Lower leg skin (tissue), 4 donors: ENCODE data around the gene ZNF512B. TPM values are rescaled to one million over a fixed set of nuclear protein-coding genes. Genes with fewer than 3 reads are reported as not detected.
"Not testable (repeated sequence)": the region's sequence is repeated elsewhere in the genome, so short reads cannot be mapped to it uniquely, and the experiment has no call there.

Experiments
- DNase-seq, 2 donors: peaks; one replicate each; pipeline ENCODE4 v3.0.0-alpha.2; 2019; ENCODE audit warnings: low spot score in 2 of 2
- H3K4me3 ChIP-seq: fragments of 200-600 bp; sonication (generic); 2 replicates; pipeline ENCODE4 v1.5.1; 2017; ENCODE audit warnings: mild to moderate bottlenecking, low read depth; ENCODE audit not compliant: poor library complexity, severe bottlenecking
- POLR2A ChIP-seq, 2 donors: fragments of 450-650 bp; IDR thresholded peaks; one replicate each; pipeline ENCODE4 v1.6.1; 2016 to 2017; ENCODE audit warnings: antibody characterized with exemption in 2 of 2, mild to moderate bottlenecking in 1 of 2, moderate library complexity in 1 of 2
- WGBS, 2 donors: methylation state at CpG; one replicate each; pipeline ENCODE4 v1.1.5; 2018; 5-methylcytosine and 5-hydroxymethylcytosine counted together
- intact Hi-C: fragments of 100-400 bp; cut with DNase I; formaldehyde crosslinking; loops from one replicate; pipeline ENCODE4 v1.15.0; 2023; ENCODE audit warnings: low total_unique reads
- microRNA counts, 2 donors: library from miRNA; unstranded; fragments of <30 nt; microRNA quantifications; one replicate each; lab custom pipeline; 2016
- microRNA-seq, 2 donors: library from miRNA; unstranded; fragments of <30 nt; microRNA quantifications; one replicate each; pipeline ENCODE4, GENCODE V29; 2016; ENCODE audit warnings: borderline replicate concordance in 2 of 2, borderline number of aligned reads in 1 of 2
- total RNA-seq, 4 donors: library from RNA; depleted of rRNA; stranded (reverse); fragments of >200 nt; gene quantifications; one replicate each; pipeline ENCODE4 v1.1.0, GENCODE V29; 2016
- TF ChIP-seq, protein P1 (sequence below), 3 donors: fragments of 450-650 bp; IDR thresholded peaks; one replicate each; pipeline ENCODE4 v1.5.1; 2016; ENCODE audit warnings: antibody characterized with exemption in 3 of 3, mild to moderate bottlenecking in 3 of 3, moderate library complexity in 2 of 3

The ZNF512B gene
- total RNA-seq, 4 donors from 2014 or later = 15.3 to 19.8 (median 16.7) TPM

DNA sequence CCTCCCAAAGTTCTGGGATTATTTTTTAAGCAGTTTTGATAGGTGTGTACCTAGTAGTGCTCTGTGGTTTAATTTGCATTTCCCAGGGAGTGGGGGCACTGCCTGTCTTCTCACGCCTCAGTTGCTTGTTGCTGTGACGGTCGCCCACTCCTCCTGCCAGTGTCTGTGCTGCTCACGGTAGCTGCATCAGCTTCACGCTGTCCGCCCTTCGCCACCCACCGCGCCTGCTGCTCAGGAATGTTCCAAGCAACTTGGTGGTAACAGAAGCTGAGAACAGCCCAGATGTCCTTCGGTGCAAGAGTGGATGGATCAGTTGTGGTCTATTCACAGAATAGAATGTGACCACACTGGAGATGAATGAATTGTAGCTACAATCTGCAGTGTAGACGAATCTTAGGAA is 51.9 kb downstream of the ZNF512B start:
- no peak overlapping the region for H3K4me3 ChIP-seq
- intact Hi-C loops = no loop called here
- whole genome bisulfite sequencing, 2 donors = 95% methylated on average over 11 of the region's 11 CpGs

DNA sequence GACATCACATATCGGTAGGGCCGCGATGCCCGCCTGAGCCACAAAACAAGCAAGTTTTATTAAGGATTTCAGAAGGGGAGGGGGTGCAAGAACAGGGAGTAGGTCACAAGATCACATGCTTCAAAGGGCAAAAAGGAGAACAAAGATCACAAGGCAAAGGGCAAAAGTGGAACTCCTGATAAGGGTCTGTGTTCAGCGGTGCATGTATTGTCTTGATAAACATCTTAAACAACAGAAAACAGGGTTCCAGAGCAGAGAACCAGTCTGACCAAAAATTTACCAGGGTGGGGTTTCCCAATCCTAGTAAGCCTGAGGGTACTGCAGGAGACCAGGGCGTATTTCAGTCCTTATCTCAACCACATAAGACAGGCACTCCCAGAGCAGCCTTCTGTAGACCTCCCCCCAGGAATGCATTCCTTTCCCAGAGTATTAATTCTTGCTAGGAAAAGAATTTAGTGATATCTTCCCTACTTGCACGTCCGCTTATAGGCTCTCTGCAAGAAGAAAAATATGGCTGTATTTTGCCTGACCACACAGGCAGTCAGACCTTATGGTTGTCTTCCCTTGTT is 53.3 kb downstream of the ZNF512B start:
- WGBS, 2 donors = 85 to 91% methylated on average over 8 of the region's 8 CpGs
- H3K4me3 ChIP-seq, DNase-seq, intact Hi-C loops: not testable (repeated sequence)

More for the DNA sequence above, 51.9 kb downstream of the ZNF512B start:
- no peak for DNase-seq
- TF ChIP-seq POLR2A (IDR thresholded peaks at IDR 0.05) = no peak

DNA sequence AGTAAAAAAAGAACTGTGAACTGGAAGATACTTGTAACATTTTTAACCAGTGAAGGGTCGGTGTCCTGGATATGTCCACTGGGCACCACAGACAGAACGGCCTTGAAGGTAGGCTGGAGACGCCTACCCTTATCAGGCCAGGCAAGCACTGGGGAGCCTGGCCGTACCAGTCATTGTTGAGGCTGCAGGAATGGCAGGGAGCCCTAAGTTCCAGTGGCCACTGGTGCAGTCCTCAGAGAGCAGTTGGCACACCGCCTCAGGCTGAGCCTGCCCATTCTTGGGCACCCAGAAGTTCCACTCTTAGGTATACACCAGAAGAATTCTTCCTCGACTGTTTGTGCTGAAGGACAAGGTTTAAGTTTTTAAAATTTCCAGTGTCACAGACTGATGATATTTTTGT is 54.3 kb downstream of the ZNF512B start:
- intact Hi-C loops = no loop called here
- no peak overlapping the region for H3K4me3 ChIP-seq
- WGBS, 2 donors = 92 to 93% methylated on average over 6 of the region's 6 CpGs
- no peak for DNase-seq
- no peak for TF ChIP-seq POLR2A (IDR thresholded peaks at IDR 0.05)
- TF ChIP-seq, protein P1, sequence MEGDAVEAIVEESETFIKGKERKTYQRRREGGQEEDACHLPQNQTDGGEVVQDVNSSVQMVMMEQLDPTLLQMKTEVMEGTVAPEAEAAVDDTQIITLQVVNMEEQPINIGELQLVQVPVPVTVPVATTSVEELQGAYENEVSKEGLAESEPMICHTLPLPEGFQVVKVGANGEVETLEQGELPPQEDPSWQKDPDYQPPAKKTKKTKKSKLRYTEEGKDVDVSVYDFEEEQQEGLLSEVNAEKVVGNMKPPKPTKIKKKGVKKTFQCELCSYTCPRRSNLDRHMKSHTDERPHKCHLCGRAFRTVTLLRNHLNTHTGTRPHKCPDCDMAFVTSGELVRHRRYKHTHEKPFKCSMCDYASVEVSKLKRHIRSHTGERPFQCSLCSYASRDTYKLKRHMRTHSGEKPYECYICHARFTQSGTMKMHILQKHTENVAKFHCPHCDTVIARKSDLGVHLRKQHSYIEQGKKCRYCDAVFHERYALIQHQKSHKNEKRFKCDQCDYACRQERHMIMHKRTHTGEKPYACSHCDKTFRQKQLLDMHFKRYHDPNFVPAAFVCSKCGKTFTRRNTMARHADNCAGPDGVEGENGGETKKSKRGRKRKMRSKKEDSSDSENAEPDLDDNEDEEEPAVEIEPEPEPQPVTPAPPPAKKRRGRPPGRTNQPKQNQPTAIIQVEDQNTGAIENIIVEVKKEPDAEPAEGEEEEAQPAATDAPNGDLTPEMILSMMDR (IDR thresholded peaks at IDR 0.05) = no peak

DNA sequence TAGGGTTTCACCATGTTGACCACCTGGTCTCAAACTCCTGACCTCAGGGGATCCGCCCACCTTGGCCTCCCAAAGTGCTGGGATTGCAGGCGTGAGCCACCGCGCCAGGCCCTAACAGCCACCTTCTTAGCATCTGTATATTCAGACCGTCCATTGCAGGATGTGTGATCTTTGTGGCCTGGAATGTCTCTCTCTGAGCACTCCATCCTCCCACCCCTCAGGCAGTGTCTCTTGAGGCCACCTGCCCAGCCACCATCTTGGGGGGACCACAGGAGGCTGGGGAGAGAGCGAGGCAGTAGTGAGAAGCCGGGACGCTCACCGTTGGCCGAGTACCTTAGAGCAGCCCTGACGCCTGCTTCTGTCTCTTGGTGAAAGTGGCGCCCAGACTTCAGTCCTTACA is 56.0 kb downstream of the ZNF512B start:
- H3K4me3 ChIP-seq = no peak overlapping the region
- intact Hi-C loops = no loop called here
- no peak for DNase-seq
- 96% methylated on average over 12 of the region's 12 CpGs for WGBS, 2 donors
- TF ChIP-seq, protein P1 (IDR thresholded peaks at IDR 0.05) = no peak
- no peak for TF ChIP-seq POLR2A (IDR thresholded peaks at IDR 0.05)

DNA sequence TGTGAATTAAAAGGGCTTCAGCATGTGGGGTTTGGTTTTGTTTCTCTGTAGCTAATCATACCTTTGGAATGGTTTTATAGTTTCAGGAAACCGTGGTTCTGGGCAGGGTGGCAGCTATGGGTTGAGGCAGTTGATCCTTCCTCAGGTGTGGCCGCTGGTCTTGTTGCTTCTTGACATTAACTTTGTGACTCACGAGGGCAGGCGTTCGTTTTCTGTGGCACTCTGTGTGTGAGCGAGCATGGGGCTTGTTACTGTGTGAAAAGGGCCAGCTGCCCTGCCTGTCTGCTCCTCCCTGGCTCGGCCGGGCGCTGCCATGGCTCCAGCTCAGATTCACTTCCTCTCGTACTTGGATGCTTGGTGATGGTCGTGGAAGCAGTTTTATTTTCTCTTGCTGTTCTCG is 58.6 kb downstream of the ZNF512B start:
- intact Hi-C loops = no loop called here
- TF ChIP-seq, protein P1 (IDR thresholded peaks at IDR 0.05) = no peak
- no peak for TF ChIP-seq POLR2A (IDR thresholded peaks at IDR 0.05)
- no peak for DNase-seq
- no peak overlapping the region for H3K4me3 ChIP-seq
- WGBS, 2 donors = 19 to 29% methylated on average over 12 of the region's 12 CpGs

DNA sequence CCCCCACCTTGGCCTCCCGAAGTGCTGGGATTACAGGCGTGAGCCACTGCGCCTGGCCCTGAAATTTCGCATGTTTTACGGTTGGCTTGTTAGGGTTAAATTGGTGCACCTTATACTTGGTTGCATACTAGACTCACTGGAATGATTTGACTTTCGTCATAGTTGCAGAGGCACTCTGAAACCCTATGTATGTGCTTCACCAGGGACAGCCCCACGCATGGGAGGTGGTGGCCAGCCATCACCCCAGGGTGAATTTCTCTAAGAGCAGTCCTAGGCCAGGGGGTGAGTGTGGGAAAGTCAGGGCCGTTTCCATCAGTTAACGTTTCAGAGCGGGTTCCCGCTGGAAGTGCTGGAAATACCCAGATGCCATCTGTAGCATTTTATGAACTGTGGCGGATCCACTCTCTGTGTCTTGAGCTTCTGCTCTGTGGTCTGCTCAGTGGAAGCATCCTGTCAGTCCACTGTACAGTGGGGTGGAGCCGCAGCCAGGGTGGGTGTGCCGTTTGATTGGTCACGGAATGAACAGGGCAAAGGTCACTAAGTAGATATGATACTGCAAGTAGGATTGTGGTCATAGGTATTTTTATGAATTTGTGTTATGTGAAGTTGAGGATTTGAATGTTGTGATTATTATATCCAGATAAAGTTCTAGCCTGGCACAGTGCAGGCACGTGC is 61.6 kb downstream of the ZNF512B start:
- TF ChIP-seq POLR2A (IDR thresholded peaks at IDR 0.05) = no peak
- TF ChIP-seq, protein P1 (IDR thresholded peaks at IDR 0.05) = no peak
- H3K4me3 ChIP-seq = no peak overlapping the region
- intact Hi-C loops = no loop called here
- 74 to 76% methylated on average over 16 of the region's 16 CpGs for WGBS, 2 donors
- DNase-seq = no peak

MicroRNAs within 50 kb of the gene (microRNA counts, 767-probe panel; counts per million panel counts)
- 0 to 358 counts per million in 2 donors for microRNA hsa-miR-1914-5p (lab: Ali Mortazavi, UCI)
- microRNA hsa-miR-647 (lab: Ali Mortazavi, UCI) = 0 to 358 counts per million in 2 donors
- 0 to 358 counts per million in 2 donors for microRNA hsa-miR-941 (lab: Ali Mortazavi, UCI)

Small RNA genes lying within 50 kb of the gene (microRNA-seq; reads per million reads assigned to microRNA genes)
- gene MIR1914 (0 to 0.68 reads per million in 2 donors), gene MIR647 (0 reads per million in 2 donors), gene MIR941-1 (0 reads per million in 2 donors), gene MIR941-2 (0 reads per million in 2 donors), gene MIR941-3 (0 reads per million in 2 donors), gene MIR941-4 (0 reads per million in 2 donors), gene MIR941-5 (0 reads per million in 2 donors)

Other genes with a start within 250 kb of the ZNF512B start
- 10 to 100 TPM; 17.8 to 26.3 (median 21.8) TPM for gene LIME1, start 233.3 kb downstream of the ZNF512B start, total RNA-seq
- 100 to 1,000 TPM in 2 of 4 donors, 10 to 100 TPM in 2; 79.9 to 127 (median 96.2) TPM for gene SLC2A4RG, start 230.2 kb downstream of the ZNF512B start, total RNA-seq
- gene ZBTB46, start 138.7 kb downstream of the ZNF512B start, total RNA-seq = 1 to 10 TPM; 1.2 to 6.7 (median 5.7) TPM
- not detected for gene ABHD16B, start 108.4 kb downstream of the ZNF512B start, total RNA-seq
- gene TPD52L2, start 104.7 kb downstream of the ZNF512B start, total RNA-seq = 100 to 1,000 TPM in 2 of 4 donors, 10 to 100 TPM in 2; 85.9 to 101 (median 94.7) TPM
- 10 to 100 TPM; 40.6 to 59.7 (median 49.7) TPM for gene DNAJC5, start 74.8 kb downstream of the ZNF512B start, total RNA-seq
- 10 to 100 TPM; 28.1 to 44.3 (median 33.6) TPM for gene UCKL1, start 13.5 kb downstream of the ZNF512B start, total RNA-seq
- gene SAMD10, start 9.7 kb upstream of the ZNF512B start, total RNA-seq = 10 to 100 TPM in 3 of 4 donors, 1 to 10 TPM in 1; 8.1 to 11.3 (median 10.6) TPM
- gene PRPF6, start 11.2 kb upstream of the ZNF512B start, total RNA-seq = 10 to 100 TPM; 66.8 to 88.3 (median 79.1) TPM
- gene C20orf204, start 66.3 kb upstream of the ZNF512B start, total RNA-seq = 1 to 10 TPM in 1 of 4 donors, under 1 TPM in 3; 0.39 to 1.8 (median 0.66) TPM
- 1 to 10 TPM; 1.1 to 7.3 (median 4.3) TPM for gene SOX18, start 79.7 kb upstream of the ZNF512B start, total RNA-seq
- 10 to 100 TPM; 16.5 to 52.3 (median 22.8) TPM for gene TCEA2, start 93.3 kb upstream of the ZNF512B start, total RNA-seq
- 10 to 100 TPM; 10.4 to 26.4 (median 16.6) TPM for gene RGS19, start 109.6 kb upstream of the ZNF512B start, total RNA-seq
- under 1 TPM; 0.15 to 0.88 (median 0.28) TPM for gene OPRL1, start 110.2 kb upstream of the ZNF512B start, total RNA-seq
- gene LKAAEAR1, start 114.5 kb upstream of the ZNF512B start, total RNA-seq = under 1 TPM in 1 of 4 donors, not detected in 3; 0.91 TPM
- gene NPBWR2, start 137.6 kb upstream of the ZNF512B start, total RNA-seq = not detected
- gene MYT1, start 194.5 kb upstream of the ZNF512B start, total RNA-seq = under 1 TPM in 1 of 4 donors, not detected in 3; 0.26 TPM